HTERT RPE-1 (cell line): Measurements from ENCODE around the gene RANBP6.

ENCODE experiments used
- in situ Hi-C: fragments of 300-500 bp; cut with MboI; formaldehyde crosslinking; loops from 4 replicates; pipeline ENCODE4 v1.14.3; 2020; ENCODE audit warnings: low sequenced_read_pairs

Gene RANBP6

GRCh38 chr9:6007058-6007769, 8.2 kb downstream of the RANBP6 start:
- in situ Hi-C loops: no loop called here

- in situ Hi-C loops: no loop called here
Observed at GRCh38 chr9:6006749-6007057, 8.7 kb downstream of the RANBP6 start.

GRCh38 chr9:6000955-6001354, 14.5 kb downstream of the RANBP6 start:
- in situ Hi-C loops: no loop called here

- in situ Hi-C loops: no loop called here
Observed at GRCh38 chr9:5999443-6000101, 15.9 kb downstream of the RANBP6 start.

GRCh38 chr9:5994493-5994892, 20.9 kb downstream of the RANBP6 start:
- in situ Hi-C loops: no loop called here

GRCh38 chr9:5988265-5988664, 27.2 kb downstream of the RANBP6 start:
- in situ Hi-C loops: no loop called here

- in situ Hi-C loops: no loop called here
Observed at GRCh38 chr9:5983042-5983441, 32.4 kb downstream of the RANBP6 start.

- in situ Hi-C loops: no loop called here
Observed at GRCh38 chr9:5982317-5982716, 33.1 kb downstream of the RANBP6 start.

GRCh38 chr9:5978523-5978922, 36.9 kb downstream of the RANBP6 start:
- in situ Hi-C loops: no loop called here

- in situ Hi-C loops: no loop called here
Observed at GRCh38 chr9:5976674-5977397, 38.6 kb downstream of the RANBP6 start.

- in situ Hi-C loops: no loop called here
Observed at GRCh38 chr9:5971740-5972139, 43.7 kb downstream of the RANBP6 start.
